Testis (tissue), 2 donors: Measurements from ENCODE around the gene BCR.

Experiments used
- CTCF ChIP-seq, 3 experiments: fragments of 450-650 bp in 2 of 3; fragments of 200-600 bp in 1 of 3; sonication (generic) in 1 of 3; IDR thresholded peaks; one replicate each; pipeline ENCODE4 v1.5.1; 2016 to 2019; ENCODE audit warnings: antibody characterized with exemption in 3 of 3, mild to moderate bottlenecking in 2 of 3, moderate library complexity in 1 of 3
- POLR2A ChIP-seq: fragments of 450-650 bp; IDR thresholded peaks from one replicate; pipeline ENCODE4 v1.6.1; 2017; ENCODE audit warnings: antibody characterized with exemption, mild to moderate bottlenecking, moderate library complexity

GRCh38 chr22:23246982-23247766 is 66.9 kb downstream of the BCR start:
- TF ChIP-seq CTCF (IDR thresholded peaks at IDR 0.05) (no peak), POLR2A (no peak)
